Prostate gland (tissue), 2 donors: ENCODE data around the gene NKRF. TPM values are rescaled to one million over a fixed set of nuclear protein-coding genes. Genes with fewer than 3 reads are reported as not detected.
"Not testable (repeated sequence)": the region's sequence is repeated elsewhere in the genome, so short reads cannot be mapped to it uniquely, and the experiment has no call there.

Experiments used
- DNase-seq: peaks from one replicate; pipeline ENCODE4 v3.0.0-alpha.2; 2019; ENCODE audit warnings: low spot score
- H3K27ac ChIP-seq, 2 donors: fragments of 200-600 bp; sonication (generic); 2 replicates each; pipeline ENCODE4 v1.5.1; 2017 to 2019
- H3K27me3 ChIP-seq: fragments of 200-600 bp; sonication (generic); replicated peaks from 2 replicates; pipeline ENCODE4 v1.5.1; 2019; ENCODE audit not compliant: insufficient read depth
- H3K36me3 ChIP-seq, 2 donors: fragments of 200-600 bp; sonication (generic); 1 replicate in 1 of 2; 2 replicates in 1 of 2; pipeline versions ENCODE4 v1.5.1 to v1.8.1; 2017 to 2019
- H3K4me1 ChIP-seq: fragments of 200-600 bp; sonication (generic); replicated peaks from 2 replicates; pipeline ENCODE4 v1.5.1; 2019
- H3K4me3 ChIP-seq, 2 donors: fragments of 200-600 bp; sonication (generic); 2 replicates each; pipeline ENCODE4 v1.5.1; 2017 to 2019
- H3K9me3 ChIP-seq: fragments of 200-600 bp; sonication (generic); 2 replicates; pipeline ENCODE4 v1.5.1; 2017
- POLR2A ChIP-seq: fragments of 450-650 bp; IDR thresholded peaks from one replicate; pipeline ENCODE4 v1.6.1; 2016; ENCODE audit warnings: antibody characterized with exemption, mild to moderate bottlenecking
- POLR2AphosphoS5 ChIP-seq: sonication (generic); formaldehyde crosslinking; IDR thresholded peaks from one replicate; pipeline ENCODE4 v1.6.1; 2017; ENCODE audit warnings: antibody characterized with exemption
- WGBS: methylation state at CpG from one replicate; pipeline ENCODE4 v1.1.5; 2018; 5-methylcytosine and 5-hydroxymethylcytosine counted together
- intact Hi-C: fragments of 100-400 bp; cut with DNase I; formaldehyde crosslinking; loops from one replicate; pipeline ENCODE4 v1.14.2; 2022
- total RNA-seq, 2 donors: library from RNA; depleted of rRNA; stranded (reverse); fragments of >200 nt; gene quantifications; one replicate each; pipeline ENCODE4 v1.1.0, GENCODE V29; 2016
- TF ChIP-seq, protein P1 (sequence below), 4 experiments: fragments of 200-600 bp in 2 of 4; fragments of 450-650 bp in 2 of 4; sonication (generic) in 2 of 4; IDR thresholded peaks; 1 replicate in 3 of 4; 2 replicates in 1 of 4; pipeline ENCODE4 v1.5.1; 2016 to 2019; ENCODE audit warnings: antibody characterized with exemption in 4 of 4, mild to moderate bottlenecking in 2 of 4, moderate library complexity in 2 of 4

NKRF gene
- total RNA-seq, 2 donors from 2014 or later: 6.6 to 6.9 TPM

DNA sequence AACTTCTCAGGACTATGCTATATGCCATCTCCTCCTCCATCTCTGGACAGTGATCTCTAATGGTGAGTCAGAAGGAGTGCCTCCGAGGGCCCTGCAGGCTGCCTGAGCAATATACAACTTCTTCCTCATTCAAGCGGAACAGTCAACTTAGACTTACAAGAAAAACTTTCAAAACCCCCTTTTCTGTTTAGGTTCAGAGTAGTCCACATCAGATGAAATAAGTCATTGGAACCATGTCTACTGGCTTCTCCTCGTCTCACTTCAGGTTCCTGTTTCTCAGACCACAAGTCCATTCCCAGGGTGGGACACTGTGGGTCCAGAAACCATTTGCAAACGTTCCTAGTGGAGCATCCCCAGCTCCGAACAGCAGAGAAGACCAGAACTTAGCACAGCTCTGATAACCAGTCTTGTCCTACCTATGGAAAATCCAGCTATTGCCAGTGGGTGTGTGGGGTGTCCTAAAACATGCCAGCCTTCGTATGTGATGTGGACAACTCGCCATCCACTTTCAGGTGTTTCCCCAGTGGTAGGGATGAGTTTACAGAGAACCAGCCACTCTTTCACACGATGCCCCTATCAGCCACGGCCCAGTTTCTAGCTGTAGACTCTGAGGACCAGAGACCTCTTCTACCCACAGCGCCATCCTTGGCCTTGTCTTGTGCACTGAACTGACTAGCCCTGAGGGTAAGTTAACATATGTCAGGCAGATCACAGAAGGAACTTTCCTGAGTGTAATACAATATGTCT, 32.7 kb upstream of the NKRF start:
- DNase-seq: no peak
- Histone ChIP-seq H3K4me3 (no peak overlapping the region), H3K27me3 (no peaks in the 10 kb centered on the region), H3K27ac (no peak overlapping the region), H3K9me3 (no peaks in the 10 kb centered on the region), H3K4me1 (no peaks in the 10 kb centered on the region), H3K36me3 (no peaks in the 10 kb centered on the region)
- WGBS: 88% methylated on average over 10 of the region's 10 CpGs
- intact Hi-C loops: no loop called here
- TF ChIP-seq POLR2AphosphoS5: no peak
- TF ChIP-seq, protein P1, sequence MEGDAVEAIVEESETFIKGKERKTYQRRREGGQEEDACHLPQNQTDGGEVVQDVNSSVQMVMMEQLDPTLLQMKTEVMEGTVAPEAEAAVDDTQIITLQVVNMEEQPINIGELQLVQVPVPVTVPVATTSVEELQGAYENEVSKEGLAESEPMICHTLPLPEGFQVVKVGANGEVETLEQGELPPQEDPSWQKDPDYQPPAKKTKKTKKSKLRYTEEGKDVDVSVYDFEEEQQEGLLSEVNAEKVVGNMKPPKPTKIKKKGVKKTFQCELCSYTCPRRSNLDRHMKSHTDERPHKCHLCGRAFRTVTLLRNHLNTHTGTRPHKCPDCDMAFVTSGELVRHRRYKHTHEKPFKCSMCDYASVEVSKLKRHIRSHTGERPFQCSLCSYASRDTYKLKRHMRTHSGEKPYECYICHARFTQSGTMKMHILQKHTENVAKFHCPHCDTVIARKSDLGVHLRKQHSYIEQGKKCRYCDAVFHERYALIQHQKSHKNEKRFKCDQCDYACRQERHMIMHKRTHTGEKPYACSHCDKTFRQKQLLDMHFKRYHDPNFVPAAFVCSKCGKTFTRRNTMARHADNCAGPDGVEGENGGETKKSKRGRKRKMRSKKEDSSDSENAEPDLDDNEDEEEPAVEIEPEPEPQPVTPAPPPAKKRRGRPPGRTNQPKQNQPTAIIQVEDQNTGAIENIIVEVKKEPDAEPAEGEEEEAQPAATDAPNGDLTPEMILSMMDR (IDR thresholded peaks at IDR 0.05): no peak
- TF ChIP-seq POLR2A: no peak

DNA sequence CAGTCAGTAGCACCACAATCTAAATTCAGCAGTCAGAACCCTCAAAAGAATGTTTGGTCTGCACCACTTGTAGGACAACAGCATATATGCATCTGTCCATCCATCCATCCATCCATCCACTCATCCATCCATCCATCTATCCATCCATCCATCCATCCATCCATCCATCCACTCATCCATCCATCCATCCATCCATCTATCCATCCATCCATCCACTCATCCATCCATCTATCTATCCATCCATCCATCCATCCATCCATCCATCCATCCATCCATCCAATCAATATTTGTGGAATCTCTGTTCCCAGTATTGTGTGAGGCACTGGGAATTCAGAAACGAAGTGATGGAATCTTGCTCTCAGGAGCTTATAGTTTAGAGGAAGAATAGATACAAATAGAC, 31.2 kb upstream of the NKRF start:
- H3K9me3 ChIP-seq, H3K36me3 ChIP-seq, H3K27ac ChIP-seq, intact Hi-C loops, H3K27me3 ChIP-seq, H3K4me1 ChIP-seq, DNase-seq, H3K4me3 ChIP-seq: not testable (repeated sequence)
- 78% methylated on average over 1 of the region's 1 CpG for WGBS

DNA sequence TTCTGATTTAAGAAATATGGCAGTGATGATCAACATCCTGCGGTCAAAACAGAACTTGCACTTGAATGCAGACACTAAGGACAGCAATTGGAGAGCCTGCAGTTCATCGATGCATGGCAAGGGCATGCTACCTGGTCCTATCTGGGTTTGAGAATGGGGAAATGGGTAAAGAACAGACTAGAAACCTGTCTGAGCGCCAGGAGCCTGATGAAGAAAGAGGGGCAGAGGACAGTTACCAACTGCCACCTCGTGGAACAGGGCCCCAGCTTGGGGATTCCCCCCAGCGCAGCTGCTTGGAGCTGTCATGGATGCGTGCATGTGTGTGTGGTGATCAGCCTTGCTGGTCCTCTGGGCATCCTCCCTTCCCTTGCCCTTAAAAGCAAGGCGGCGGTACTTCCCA, 30.2 kb upstream of the NKRF start:
- H3K36me3 ChIP-seq: no peaks in the 10 kb centered on the region

DNA sequence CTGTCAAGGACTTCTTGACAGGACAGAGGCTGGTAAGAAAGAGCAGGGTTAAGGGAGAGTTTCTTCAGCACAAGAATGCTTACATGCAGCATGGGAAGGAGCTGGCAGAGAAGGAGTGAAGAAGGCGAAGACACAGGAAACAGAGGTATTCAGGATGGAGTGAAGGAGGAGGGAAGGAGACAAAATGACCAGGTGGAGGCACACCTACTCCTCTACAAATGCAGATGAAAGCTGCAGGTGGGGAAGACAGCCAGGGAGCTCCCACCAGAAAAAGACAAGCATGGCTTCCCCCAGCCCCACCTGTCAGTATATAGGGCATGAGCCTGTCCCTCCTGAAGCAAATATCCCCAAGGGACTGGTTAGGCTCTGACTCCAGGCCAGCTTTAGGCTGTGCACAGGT, 29.6 kb upstream of the NKRF start:
- DNase-seq: no peak
- TF ChIP-seq, protein P1 (IDR thresholded peaks at IDR 0.05): no peak
- no peak for TF ChIP-seq POLR2AphosphoS5
- TF ChIP-seq POLR2A: no peak
- Histone ChIP-seq H3K4me1 (no peaks in the 10 kb centered on the region), H3K4me3 (no peak overlapping the region), H3K9me3 (no peaks in the 10 kb centered on the region), H3K36me3 (no peaks in the 10 kb centered on the region), H3K27me3 (no peaks in the 10 kb centered on the region), H3K27ac (no peak overlapping the region)
- intact Hi-C loops: no loop called here
- whole genome bisulfite sequencing: 100% methylated on average over 1 of the region's 1 CpG

More for the DNA sequence above, 30.2 kb upstream of the NKRF start:
- 84% methylated on average over 8 of the region's 8 CpGs for WGBS
- H3K4me3 ChIP-seq: no peak overlapping the region
- H3K27ac ChIP-seq: no peak overlapping the region
- no peak for DNase-seq
- no peaks in the 10 kb centered on the region for H3K27me3 ChIP-seq
- TF ChIP-seq, protein P1 (IDR thresholded peaks at IDR 0.05): no peak
- no peak for TF ChIP-seq POLR2A
- no peak for TF ChIP-seq POLR2AphosphoS5
- H3K9me3 ChIP-seq: no peaks in the 10 kb centered on the region
- intact Hi-C loops: no loop called here
- H3K4me1 ChIP-seq: no peaks in the 10 kb centered on the region

DNA sequence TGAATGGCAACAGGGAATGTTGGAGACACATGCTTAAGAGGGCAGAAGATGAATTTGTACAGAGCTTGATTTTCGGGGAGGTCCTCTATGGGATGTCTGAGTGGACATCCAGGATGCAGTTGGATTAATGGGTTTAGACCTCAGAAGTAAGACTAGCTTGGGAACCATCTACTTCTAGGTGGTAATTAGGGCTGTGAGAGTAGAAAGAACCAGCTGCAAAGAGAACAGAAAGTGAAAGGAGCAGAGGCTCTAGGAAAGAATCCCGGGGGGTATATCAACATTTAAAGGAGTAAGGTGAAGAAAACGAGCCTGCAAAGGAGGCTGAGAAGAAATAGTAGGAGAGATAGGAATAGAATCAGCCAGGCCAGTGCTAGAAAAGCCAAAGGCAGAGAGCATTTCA, 29.0 kb upstream of the NKRF start:
- no peaks in the 10 kb centered on the region for H3K27me3 ChIP-seq
- no peaks in the 10 kb centered on the region for H3K36me3 ChIP-seq
- no peaks in the 10 kb centered on the region for H3K9me3 ChIP-seq
- DNase-seq: no peak
- no peak overlapping the region for H3K27ac ChIP-seq
- no peaks in the 10 kb centered on the region for H3K4me1 ChIP-seq
- H3K4me3 ChIP-seq: no peak overlapping the region
- no peak for TF ChIP-seq POLR2A
- TF ChIP-seq, protein P1 (IDR thresholded peaks at IDR 0.05): no peak
- TF ChIP-seq POLR2AphosphoS5: no peak
- WGBS: 59% methylated on average over 3 of the region's 3 CpGs
- intact Hi-C loops: no loop called here
